Activated T-helper 9 cell treated with anti-CD3 and anti-CD28 coated beads, Interleukin-2, amount 50 U/mL, for 16 hours (primary cell): Measurements from ENCODE around the gene ZBED5.
A peak's percentile ranks its signal among the peaks of the same experiment; 100 is the strongest.
"Not testable (repeated sequence)": the region's sequence is repeated elsewhere in the genome, so short reads cannot be mapped to it uniquely, and the experiment has no call there.

Experiments used
- DNase-seq: peaks from one replicate; pipeline ENCODE4 v3.0.0-alpha.2; 2020; ENCODE audit warnings: low read depth

The ZBED5 gene

DNA sequence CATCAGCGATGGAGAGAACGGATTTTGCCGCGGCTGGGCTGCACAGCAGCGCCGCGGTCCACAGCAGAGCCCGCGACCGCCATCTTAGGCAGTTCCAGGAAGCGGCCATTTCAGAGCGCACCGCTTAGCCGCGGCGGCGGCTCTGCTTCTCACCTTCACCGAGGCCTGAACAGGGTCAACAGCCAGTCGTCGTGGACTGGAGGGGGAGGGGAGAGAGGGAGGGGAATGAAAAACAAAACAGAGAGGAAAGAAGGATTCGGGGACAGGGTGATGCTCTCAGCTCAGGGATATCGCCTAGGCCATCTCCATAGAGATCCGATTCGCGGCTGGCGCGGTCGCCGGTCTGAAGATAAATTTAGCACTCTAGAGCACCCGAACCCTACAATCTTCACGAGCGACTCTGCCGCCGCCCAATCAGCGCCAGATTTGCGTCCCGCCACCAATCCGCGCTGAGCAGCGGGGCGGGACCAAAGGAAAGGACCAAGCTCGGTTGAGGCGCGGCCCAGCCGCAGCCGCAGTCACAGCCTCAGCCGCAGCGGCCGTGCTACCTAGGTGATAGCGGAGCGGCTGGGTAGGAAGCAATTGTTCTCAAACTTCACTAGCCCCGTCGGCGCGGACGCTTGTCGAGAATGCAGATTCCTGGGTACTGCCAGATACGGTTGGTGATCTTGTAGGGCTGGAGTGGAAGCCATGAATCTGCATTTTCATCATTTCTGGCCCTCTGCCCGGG lies at the start of gene ZBED5:
Gene ZBED5, minus strand, starts transcription at position 345 of the 730 bp plus-strand sequence. CDS start 3,108 bp downstream, outside the sequence.
- DNase-seq: peak; percentile 92

DNA sequence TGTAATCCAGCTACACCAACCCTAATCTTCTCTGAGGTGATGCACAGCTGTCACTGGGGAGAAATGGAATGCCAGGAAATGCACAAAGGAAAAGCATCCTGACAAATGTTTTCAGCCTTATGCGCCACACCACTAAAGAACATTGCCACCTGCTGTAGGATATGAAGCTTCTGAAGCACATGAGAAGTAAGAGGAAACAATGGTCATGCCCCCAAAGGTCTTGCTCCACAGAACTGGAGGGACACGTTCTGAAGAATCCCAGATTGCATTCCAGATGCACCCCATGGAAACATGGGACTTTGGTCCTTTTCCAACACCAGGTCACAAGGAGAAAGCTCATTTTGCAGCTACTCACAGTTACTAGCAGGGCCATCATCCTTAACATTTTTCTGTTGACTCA lies 48.7 kb upstream of the ZBED5 start:
- DNase-seq: no peak

DNA sequence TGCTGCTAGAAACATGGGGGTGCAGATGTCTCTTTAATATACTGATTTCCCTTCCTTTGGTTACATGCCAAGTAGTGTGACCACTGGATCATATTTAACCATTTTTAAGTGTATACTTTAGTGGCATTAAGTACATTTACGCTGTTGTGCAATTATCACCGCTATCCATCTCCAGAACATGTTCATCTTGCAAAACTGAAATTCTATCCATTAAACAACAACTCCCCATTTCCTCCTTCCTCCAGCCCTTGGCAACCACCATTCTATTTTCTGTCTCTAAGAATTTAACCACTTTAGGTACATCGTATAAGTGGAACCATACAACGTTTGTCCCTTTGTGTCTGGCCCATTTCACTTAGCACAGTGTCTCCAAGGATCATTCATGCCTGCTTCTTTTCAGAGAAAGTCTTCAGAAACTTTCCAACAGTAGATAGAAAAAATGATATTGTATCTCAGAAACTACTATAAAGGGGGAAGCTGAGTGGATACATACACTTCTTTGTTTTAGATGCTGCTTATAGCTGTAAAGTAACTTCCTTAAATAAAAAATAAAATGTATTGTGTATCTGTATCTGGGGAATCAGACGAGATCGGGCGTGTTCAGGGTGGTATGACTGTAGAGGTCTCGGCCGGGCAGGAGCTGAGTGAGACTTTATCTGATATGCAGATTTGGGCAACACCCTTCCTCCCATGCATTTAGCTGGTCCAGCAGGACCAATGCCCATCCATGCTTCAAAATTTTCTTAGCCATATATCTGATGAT lies 44.6 kb upstream of the ZBED5 start:
- DNase-seq: no peak

DNA sequence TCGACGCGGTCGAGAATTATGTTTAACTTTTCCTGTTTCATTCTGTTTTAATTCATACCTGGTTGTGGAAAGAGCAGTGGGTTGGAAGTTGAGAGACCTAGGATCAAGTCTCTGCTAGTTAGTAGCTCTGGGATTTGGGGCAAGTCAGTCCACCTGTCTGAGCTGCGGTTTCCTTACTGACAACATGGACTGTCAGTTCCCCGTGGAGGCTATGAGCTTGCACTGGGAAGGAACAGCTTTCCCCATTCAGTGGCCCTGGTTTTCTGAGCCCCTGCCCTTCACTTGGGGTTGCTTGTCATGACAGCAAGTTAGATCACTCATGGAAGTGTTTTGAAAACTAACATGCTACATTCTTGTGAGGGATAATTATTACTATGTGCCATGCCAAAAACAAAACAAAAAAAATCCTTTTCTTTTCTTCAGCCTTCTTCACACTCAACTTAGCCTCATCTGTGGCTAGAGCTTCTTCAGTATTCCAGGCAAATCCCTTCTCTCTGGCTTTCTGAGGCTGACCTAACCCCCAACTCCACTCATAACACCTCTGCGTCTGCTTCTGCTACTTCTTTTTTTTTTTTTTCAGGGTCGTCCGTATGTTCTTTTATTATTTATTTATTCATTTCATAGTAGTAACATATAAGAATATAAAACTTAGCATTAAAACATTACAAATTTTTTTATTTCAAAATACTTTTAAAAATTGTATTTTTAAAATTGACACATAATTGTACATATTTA lies 43.0 kb upstream of the ZBED5 start:
- no peak for DNase-seq

DNA sequence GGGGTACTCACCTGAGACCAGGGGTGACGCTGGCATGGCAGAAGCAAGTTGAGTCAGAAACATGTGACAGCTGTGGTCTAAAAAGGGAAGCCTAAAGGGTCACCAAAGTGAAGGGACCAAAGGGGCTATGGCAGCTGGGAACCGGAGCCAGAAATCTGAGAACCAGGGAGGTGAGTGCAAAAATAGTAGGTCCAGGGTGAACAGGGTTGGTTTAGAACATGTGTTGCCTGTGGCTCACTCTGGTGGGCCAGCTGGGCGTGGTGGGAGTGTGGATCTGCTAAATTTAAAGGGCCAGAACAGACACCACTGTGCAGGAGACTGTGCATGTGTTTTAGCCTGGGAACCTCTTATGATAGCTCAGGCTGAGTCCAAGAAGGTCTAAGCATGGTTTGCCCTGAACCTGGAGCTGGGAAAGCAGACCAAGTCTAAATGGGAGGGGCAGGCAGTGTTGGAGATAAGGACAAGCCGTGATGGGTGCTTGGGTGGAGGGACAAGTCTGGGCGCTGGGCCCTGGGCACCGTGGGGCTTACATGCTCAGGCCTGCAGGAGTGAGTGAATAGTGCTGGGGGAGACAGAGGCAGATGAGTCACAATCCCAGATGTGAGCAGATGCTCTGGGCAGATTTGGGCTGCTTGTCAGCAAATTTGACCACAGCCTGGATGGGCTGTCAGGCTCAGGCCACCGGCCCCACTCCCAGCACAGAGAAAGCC lies 41.4 kb upstream of the ZBED5 start:
- DNase-seq: no peak

DNA sequence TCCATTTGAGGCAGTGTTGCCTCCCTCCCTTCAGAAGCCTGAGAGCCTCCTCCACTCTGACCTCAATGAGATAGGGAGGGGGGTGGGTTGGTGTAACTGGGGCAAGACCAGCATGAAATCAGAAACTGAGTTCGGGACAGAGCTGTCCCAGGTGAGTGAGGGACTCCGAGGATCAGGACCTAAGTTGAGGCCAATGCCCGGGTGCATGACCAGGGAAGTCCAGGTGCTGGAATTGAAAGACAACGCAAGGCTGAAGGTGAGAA lies 40.8 kb upstream of the ZBED5 start:
- DNase-seq: no peak

DNA sequence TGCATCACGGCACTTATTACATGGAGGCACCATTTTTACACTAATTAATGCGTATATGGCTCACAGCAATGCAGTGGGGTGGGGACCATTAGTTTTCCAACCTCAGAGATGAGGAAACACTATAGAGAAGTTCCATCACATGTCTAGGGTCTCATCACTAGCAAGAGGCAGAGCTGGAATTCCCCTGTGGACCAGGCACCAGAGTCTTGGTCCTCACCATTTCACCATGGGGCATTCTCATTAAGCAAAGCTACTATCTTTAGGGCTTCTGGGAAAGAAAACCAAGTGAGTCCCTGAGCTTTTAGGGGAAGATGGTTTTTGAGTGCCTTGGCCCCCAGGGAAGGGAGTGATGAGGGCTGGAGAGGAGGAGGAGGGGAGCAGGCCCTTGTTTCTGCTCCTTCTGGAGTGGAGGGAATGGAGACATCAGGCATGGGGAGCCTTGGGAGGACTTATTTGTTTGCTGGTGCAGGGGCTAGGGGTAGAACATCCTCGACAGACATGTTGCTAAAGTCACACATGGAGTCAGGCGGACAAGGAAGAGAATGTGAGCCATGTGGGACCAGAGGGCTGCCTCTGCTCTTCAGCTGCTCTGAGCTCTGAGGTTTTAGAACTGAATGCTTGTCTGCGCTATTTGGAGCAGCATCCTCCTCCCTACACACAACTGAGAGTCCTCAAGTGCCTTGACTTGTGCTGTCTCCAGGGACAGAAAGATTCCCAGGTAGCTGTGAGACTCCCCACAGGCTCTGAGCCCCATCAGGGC lies 40.3 kb upstream of the ZBED5 start:
- DNase-seq: no peak

DNA sequence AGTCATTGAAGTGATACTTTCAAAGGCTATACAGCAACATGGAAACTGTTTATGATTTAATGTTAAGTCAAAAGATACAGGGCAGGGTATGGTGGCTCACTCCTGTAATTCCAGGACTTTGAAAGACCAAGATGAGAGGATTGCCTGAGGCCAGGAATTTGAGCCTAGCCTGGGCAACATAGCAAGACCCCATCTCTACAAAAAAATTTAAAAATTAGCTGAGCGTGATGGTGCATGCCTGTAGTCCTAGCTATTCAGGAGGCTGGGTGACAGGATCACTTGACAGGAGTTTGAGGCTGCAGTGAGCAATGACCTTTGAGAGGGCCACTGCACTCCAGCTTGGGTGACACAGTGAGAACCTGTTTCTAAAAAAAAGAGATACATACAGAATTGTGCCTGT lies 39.3 kb upstream of the ZBED5 start:
- DNase-seq: no peak

DNA sequence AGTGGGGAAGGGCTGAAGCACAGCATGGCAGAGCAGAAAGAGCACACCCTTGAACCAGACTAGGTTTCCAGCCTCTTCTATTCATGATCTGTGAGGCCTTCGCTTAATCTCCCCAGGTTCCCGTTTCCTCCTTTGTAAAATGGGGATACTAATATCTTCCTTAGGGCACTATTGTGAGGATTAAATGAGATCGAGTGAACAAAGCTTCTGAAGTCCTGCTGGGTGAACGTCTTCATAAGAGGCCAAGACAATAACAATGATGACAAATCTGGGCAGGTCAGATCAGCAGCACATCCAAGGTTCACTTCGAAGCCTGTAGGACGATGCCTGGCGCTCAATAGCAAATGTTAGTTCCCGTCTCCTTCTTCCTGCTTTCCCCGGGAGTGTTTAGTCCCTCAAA lies 38.6 kb upstream of the ZBED5 start:
- DNase-seq: no peak

DNA sequence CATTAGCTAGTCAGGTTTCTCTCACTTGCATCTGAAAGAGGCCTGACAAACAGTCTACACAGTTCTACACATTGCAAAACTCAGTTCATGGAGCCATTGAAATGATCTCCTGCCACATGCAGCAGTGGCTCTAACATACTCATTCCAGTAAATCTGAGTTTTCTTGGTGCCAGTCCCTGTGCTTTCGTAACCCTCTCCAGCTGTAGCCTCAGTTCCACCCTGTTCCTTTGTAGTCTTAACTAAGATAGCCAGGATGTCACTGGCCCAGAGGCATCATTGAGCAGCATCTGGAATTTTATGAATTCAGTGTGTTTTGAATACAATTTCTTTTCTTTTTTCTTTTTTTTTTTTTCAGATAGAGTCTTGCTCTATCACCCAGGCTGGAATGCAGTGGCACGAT lies 37.4 kb upstream of the ZBED5 start:
- no peak for DNase-seq

DNA sequence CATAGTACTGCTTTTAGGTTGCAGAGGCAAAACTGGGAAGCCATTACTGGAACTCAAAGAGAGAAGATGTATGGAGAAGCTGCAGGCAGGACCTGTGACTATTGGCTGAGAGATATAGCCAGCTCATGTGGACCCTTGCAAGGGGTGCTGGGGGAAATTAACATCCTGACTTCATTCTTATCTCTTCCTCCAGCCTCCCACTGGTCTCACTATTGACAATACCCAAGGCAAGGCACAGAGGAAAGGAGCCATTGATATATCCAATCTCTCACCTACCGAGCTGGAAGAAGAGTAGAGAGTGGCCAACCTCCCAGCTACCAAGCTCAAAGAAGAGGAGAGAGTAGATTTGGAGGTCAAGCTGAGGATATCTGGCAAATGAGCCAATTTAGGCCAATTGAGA lies 36.8 kb upstream of the ZBED5 start:
- DNase-seq: no peak

DNA sequence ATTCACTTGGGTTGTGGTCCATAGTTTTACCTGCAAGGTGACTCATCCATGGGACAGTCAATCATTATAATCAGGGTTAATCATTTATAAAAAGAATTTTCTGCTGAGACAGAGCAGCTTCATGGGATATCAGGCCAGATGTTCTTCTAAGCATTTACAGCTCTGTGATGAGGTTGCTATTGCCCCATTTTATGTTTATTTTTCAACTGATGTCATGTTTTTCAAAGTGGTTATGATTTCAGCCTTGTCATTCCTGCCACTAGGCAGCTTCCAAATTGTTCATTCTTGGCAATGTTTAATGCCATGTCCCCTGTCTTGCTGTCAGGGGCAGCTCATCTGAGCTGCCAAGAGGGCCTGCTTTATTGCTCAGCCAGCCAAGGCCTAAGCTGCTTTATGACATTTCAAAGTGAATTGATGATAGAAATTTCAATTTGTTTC lies 35.9 kb upstream of the ZBED5 start:
- no peak for DNase-seq

DNA sequence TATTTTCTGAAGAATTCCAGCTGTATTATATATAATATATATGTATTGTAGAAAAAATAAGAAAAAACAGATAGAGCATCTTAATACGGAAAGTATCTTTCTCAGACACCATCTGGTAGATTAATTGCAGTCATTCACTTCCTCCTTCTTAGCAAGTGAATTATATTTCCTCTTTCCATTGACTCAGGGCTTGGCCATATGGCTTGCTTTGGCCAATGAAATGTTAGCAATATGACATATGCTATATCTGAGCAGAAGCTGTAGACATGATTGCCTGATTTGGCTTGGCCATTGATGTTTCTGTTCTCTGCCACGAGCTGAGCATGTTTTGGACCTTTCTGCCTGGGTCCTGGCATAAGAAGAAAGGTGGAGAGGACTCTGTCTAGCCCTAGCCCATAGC lies 34.4 kb upstream of the ZBED5 start:
- no peak for DNase-seq

DNA sequence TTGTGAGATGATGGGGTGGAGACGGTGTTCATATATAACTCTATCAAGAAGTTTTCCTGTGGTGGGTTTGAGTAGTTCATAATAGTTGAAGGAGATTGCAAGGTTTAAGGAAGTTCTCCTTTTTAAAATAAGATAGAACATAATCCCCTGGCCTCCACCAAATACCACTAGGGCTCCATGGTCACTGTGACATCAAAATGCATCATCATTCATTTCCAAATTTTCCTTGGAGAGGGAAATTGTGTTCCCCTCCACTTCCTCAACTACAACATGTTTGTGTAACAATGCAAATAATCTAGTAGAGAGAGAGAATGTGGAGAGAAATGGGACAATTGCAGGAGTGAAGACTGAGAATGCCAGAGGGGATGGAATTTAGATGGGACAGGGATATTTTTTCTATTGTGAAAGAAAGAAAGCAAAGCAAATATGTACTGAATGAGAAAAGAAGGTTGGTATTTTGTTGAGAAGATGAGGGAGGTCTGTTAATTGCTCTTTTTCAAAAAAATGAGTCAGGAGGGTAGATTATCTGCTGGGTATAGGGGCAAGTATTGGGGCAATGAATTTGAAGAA lies 33.4 kb upstream of the ZBED5 start:
- no peak for DNase-seq

DNA sequence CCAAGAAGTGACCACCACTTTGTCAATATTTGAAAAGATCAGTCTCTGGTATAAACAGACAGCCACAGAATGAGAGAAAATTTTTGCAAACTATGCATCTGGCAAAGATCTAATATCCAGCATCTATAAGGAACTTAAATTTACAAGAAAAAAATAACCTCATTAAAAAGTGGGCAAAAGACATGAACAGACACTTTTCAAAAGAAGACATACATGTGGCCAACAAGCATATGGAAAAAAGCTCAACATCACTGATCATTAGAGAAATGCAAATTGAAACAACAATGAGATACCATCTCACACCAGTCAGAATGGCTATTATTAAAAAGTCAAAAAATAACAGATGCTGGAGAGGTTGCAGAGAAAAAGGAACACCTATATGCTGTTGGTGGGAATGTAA lies 32.2 kb upstream of the ZBED5 start:
- DNase-seq: not testable (repeated sequence)

DNA sequence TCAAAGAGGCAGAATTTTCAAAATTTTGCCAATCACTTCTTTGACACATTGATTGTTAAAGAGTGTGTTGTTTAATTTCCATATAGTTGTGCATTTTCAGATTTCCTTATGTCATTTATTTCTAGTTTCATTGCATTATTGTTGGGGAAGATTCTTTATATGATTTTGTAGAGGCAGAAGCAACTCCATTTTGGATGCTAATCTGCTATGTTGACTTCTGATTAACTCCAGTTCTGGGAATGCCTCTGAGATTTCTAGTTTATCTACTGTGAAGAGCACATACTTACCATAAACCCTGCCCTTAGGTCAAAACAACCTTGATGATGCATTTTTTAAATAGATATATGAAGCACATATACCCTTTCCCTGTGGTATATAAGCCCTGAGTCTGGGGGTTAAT lies 29.5 kb upstream of the ZBED5 start:
- no peak for DNase-seq

DNA sequence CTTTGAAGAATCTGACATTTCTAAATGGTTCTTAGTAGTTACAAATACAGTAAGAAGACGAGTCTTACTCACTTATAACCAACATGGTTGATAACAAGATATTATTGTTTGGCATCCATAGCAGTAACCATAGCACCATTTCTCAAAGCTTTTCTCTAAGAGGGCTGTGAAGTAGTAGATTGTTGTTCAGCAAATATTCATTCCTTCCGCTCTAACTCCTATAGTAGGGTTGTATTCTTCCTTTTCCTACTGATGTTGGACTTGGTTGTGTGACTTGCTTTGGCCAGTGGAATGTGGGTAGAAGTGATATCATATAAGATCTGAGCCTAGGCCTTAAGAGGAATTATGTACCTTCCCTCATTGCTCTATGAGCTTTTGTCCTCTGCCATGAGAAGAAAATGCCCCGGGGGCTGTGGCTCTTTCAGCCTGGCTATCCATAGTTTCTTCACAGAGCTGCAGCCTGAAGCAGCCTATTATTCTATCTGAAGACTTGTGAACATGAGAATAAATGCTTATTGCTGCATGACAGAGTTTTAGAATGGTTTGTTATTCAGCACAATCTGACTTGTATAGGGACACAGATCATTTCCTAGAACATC lies 28.9 kb upstream of the ZBED5 start:
- no peak for DNase-seq

DNA sequence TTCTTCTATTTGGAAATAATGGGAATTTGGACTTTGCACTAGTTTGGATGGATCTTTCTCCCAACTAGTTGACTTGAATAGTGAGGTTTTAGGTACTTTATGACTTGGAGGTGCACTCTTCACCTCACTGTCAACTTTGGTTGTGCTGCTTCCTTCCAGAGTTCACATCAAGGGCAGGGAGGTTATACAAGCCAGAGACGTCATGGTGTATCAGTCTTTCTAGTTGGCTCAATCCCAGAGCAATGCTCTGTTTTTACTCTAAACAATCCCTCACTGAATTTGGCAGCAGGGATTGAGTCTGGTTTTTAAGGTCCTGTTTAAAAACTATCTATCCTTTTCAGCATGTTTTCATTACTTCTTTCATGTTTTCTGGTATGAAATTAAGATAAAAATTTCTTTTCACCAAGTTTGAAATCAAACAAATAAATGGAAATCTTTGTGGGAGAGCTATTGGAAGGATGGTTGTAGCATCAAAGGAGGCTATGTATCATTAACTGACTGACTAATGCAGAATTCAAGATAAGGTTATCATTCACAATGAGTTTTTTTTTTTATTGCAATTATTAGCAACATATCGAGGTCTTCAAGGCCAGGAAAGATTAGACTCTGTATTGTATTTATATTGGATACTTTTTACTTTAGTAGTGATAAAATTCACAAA lies 28.0 kb upstream of the ZBED5 start:
- DNase-seq: no peak

DNA sequence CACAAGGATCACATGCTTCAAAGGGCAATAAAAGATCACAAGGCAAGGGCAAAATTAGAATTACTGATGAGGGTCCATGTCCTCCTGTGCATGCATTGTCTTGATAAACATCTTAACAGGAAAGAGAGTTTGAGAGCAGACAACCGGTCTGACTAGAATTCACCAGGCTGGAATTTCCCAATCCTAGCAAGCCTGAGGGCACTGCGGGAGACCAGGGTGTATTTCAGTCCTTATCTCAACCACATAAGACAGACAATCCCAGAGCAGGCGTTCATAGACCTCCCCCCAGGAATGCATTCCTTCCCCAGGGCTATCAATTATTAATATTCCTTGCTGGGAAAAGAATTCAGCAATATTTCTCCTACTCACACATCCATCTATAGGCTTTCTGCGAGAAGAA lies 26.4 kb upstream of the ZBED5 start:
- not testable (repeated sequence) for DNase-seq

DNA sequence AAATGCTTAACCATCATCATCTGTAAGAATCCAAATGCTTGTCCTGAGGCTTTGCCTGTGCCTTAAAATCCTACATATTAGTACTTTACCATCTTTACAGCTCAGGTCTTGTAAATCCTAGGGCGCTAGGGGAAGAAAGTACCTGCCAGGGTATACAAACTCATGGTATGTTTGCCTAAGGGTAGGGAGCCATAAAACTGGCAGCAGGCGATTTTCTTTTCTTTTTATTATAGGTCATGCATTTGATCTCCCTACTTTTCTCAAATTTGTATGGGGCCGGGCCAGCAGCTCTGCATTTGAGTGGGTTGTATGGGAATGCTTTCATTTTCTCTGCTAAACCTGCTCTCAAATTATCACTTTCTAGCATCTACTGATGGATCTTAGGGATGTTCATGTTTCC lies 24.0 kb upstream of the ZBED5 start:
- no peak for DNase-seq
